ENCODE measurements around the gene NEURL2.
A peak's percentile ranks its signal among the peaks of the same experiment; 100 is the strongest.
"Not testable (repeated sequence)": the region's sequence is repeated elsewhere in the genome, so short reads cannot be mapped to it uniquely, and the experiment has no call there.

NEURL2 gene

DNA sequence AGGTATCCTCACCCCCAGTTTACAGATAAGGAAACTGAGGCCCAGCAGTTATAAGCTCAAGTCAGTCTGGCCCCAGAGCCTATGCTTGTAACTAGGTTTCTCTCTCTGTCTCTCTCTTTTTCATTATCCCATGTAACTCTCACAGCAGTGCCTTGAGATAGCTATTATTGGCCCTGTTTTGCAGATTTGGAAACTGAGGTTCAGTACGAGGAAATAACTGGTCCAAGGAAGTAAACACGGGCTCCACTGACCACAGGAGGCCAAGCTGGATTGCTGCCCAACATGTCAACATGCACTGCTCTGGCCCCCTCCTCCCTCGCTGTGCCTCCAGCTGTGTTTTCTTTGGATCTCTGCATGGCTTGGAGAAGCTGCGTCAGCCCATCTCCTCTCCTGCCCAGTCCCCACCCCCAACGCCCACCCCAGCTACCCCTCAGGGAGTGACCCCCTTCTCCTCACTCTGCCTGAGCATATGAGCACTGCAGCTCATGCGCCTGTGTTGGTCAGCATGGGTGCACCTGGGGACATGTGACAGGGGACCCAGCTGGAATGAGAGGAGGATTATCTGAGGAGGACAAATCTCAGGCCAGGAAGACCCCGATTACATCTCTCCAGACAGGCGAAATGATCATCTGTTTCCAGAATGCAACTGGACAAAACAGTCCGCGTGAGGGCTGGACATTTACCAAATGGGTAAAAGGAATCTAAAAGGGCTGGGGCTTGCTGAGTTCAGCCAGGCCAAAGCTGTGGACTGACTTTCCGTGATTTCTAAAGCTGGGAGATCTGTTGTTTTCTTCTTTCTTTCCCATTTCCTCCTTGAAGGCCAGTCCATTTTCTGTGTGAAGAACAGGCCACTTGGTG, 28.8 kb upstream of the NEURL2 start:
- DNase-seq: no peak

DNA sequence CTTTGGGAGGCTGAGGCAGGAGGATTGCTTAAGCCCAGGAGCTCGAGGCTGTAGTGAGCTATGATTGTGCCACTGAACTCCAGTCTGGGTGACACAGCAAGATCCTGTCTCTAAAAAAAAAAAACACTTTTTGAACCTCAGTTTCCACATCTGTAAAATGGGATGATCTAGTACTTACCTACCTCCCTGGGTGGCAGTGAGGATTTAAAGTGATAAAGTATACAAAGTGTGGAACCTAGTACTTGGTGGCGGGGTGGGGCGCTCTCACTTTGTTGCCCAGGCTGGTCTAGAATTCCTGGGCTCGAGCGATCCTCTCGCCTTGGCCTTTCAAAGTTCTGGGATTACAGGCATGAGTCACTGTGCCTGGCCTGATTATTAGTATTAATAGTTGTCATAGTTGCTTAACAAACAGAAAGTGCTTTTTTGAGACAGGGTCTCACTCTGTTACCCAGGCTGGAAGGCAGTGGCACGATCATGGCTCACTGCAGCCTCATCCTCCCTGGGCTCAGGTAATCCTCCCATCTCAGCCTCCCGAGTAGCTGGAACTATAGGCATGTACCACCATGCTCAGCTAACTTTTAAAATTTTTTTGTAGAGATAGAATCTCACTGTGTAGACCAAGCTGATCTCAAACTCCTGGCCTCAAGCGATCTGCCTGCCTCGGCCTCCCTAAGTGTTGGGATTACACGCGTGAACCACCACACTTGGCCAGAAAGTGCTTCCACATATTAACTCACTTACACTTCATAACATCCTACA, 27.9 kb upstream of the NEURL2 start:
- no peak for DNase-seq

DNA sequence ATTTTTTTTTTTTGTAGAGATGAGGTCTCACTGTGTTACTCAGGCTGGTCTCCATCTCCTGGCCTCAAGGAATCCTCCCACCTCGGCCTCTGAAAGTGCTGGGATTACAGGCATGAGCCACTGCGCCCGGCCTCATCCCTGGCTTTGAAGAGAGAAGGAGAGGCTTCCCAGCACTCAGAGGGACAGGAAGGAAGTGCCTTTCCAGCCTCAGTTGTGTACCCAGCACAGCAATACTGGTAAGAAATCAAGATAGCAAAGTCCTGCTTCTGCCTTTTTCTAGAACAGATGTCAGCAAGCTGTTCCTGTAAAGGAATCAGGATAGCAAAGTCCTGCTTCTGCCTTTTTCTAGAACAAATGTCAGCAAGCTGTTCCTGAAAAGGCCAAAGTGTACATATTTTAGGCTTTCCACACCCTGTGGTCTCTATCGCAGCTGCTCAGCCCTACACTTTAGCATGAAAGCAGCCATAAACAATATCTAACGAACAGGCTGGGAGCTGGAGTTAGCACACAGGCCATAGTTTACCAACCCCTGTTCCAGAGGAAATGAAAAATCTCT, 27.3 kb upstream of the NEURL2 start:
- no peak for DNase-seq

DNA sequence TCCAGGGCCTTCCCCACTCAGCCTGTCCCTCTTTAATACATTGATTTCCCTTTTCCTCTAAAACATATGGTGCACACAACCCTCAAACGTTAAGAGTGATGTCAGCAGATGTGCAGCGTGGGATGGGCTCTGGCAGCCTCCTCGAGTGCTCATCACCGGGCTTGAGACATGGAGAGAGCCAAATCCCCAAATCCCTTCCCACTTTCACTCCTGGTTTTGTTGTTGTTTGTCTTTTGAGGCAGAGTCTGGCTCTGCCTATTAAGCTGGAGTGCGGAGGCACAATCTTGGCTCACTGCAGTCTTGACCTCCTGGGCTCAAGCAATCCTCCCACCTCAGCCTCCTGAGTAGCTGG, 26.8 kb upstream of the NEURL2 start:
- DNase-seq: no peak

DNA sequence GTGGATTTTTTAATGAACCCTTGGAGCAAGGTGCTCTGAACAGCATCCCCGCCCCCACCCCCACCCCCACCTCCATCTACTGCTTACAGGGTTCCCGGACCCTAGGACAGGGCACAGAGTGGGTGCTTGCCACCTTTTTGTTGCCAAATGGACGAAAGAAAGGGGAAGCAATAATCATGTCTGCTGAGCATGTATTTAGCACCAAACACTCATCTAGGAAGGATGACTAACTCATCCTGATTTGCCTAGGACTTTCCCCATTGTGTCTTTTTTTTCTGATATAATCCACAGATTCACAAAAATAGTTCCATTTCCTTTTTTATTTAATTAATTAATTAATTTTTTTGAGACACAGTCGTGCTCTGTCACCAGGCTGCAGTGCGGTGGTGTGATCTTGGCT, 22.1 kb upstream of the NEURL2 start:
- DNase-seq: no peak

DNA sequence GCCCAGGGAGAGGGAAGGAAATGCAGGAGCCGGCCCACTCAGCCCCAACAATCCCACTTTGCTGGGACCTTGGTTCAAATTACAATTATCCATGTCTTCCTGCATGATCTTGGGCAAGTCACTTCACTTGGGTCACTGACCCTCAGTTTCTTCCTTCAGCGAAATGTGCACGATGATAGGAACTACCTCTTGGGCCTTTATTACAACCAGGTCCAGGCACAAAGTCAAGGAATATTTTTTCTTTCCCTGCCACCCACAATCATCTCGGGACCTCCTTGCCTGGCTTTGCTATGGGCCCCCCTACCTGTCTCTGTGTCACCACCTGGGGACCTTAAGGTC, 21.3 kb upstream of the NEURL2 start:
- DNase-seq: no peak

DNA sequence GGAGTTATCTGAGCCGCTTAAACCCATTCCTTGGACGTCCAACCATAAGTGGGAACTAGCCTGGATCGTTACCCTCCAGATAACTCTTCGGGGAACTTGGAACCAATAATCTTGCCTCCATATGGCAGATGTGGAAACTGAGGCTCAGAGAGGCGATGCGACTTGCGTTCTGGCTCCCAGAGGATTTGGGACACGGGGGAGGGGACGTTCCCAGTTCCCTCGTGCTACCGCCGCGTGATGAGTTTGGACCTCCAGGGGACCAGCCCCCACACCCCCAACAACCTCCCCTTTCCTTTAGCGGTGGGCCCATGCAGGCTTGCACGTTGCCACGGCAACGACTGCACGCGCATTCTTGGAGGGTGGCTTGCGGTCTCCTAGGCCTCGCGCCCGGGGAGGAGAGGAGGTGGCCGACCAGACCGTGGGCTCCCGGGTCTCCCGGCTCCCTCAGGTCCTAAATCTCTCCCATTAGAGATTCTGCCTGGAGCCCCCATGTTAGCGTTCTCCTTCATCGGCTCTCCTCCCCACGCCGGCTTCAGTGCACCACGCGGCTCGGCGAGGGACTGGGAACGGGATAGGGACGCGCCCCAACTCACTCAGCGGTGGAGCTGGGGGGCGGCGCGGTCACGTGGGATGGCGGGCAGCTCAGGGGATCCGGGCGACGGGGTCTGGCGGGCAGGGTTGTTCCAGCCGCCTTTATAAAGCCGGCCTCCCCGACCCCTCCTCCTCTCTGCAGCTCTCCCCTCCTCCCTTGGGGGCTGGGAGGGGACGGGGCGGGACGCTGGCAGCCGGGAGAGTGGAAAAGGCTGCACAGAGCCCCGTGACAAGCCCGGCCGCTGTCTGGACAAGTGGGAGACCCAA, 20.7 kb upstream of the NEURL2 start, which contains the start of gene PLTP:
Gene PLTP (minus strand): TSS at position 670 of the 858 bp plus-strand sequence. CDS start 703 bp downstream, outside the sequence.
- DNase-seq: no peak

DNA sequence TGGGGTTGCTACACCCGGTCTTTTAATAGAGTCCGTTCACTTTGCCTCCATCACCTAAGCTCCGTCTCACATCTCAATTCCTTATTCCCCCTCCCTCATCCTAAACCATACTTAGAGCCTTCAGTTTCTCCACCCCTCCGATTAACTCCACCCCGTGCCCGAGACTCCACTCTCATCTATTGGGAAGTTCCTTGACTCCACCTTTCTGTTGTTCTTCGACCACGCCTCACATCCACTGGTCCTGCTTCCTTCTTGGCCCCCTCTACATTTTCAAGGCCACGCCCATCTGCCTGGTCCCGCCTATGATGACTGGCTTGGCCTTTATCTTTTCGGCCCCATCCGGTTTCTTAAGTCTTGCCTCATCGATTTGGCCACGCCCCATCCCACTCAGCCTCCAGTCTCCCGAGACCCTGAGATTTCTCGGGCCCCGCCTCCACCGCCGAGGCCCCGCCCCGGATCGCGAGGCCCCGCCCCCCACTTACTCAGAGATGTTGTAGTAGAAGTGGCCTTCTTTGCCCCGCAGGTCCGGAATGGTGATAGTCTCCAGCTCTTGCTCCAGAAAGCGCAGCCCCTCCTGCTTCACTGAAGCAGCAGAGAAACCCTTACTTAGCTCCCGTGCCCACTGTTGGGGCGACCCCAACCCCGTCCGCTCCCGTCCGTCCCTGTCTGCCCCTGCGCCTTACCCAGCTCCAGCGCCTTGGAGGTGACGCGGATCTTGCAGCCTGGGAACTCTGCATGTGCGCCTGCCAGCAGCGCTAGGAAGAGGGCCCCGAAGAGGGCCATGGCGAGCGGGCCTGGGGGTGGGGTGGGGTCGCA, 19.9 kb upstream of the NEURL2 start:
- peak; percentile 53 for DNase-seq

DNA sequence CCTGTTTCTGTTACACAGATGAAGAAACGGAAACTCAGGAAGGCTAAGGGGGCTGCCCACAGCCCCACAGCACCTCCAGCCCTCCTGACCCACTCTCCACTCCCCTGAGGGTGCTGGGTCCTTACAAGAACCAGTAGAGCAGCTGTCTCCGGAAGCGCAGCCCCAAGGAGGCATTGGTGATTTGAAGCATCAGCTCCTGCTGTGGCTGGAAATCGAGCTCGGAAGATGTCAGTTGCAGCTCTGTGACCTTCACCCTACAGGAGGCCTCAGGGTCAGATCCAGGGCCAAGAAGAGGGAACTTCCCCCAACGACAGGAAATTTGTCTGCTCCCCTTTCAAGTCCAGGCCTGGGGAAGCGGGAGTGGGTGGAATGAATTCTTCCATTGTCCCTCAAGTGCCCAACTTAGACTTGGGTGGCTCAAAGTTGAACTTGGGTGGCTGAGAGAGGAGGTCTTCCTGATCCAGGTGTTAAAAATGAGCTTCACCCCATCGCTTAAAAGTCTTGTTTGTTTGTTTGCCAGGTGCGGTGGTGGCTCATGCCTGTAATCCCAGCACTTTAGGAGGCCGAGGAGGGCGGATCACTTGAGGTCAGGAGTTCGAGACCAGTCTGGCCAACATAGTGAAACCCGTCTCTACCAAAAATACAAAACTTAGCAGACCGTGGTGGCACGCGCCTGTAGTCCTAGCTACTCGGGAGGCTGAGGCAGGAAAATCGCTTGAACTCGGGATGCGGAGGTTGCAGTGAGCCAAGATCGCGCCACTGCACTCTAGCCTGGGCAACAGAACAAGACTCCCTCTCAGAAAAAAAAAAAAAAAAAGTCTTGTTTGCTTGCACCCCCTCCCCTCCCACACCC, 19.0 kb upstream of the NEURL2 start:
- no peak for DNase-seq

DNA sequence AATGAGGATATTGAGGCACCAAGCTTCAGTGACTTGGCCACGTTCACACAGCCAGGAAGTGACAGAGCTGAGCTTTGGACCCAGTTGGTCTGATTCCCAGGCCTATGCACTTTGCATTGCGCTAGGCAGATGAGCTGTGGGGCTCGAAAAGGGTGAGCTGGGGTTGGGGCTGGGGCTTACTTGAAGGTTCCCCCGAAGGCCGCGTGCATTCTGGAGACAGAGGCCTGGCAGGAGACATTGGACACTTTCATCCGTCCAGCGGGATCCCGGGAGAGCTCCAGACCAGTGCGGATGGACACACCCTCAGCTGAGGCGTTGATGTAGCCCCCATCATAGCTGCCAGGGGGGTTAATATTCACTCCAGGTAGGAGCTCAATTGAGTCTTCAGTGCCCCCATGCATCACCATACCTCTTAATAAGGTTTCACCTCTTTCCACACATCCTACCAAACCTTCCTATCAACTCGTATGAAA, 18.4 kb upstream of the NEURL2 start:
- DNase-seq: no peak

DNA sequence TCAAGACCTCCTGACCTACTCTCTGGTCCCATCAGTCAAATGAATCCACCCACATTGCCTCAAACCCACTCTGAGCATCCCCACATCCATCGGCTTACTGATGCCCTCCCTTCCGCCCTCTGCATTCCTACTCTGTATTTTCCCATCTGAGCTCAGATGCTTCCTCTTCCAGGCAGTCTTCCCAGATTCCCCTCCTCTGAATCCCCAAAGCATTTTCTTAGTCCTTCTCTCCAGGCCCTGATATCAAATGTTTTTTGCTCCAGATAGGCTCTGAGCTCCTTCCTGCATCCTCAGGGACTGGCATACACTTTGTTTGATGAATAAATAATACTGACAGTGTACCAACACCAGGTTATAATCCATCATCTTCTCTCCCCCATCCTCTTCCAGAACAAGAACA, 17.1 kb upstream of the NEURL2 start:
- no peak for DNase-seq

DNA sequence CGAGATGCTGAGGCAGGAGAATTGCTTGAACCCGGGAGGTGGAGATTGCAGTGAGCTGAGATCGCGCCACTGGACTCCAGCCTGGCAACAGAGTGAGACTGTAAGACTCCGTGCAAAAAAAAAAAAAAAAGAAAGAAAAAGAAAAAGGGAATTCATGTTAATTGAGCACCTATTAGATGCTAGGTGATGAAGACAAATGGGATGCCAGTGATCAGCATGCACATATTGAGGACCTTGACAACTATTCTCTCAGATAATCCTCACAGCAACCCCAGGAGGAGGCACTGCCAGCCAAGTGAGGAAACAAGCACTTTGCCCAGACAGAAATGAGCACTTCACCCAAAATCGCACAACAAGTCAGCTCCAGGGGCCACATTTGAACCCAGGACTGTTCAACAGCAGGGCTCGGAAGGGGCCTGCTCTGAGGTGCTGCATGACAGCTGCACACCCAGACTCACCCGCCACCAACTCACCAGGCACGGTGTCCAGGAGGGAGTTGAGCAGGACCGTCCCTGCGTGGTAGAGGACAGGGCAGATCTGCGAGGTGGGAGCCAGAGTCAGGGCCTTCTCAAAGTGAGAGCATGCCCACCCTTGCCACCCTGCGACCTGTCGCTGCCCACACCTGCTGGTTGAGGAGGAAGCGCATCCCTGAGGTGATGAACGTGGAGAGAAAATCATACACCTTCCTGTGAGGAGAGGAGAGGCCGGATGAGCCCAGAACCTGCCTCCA, 16.4 kb upstream of the NEURL2 start:
- DNase-seq: no peak

DNA sequence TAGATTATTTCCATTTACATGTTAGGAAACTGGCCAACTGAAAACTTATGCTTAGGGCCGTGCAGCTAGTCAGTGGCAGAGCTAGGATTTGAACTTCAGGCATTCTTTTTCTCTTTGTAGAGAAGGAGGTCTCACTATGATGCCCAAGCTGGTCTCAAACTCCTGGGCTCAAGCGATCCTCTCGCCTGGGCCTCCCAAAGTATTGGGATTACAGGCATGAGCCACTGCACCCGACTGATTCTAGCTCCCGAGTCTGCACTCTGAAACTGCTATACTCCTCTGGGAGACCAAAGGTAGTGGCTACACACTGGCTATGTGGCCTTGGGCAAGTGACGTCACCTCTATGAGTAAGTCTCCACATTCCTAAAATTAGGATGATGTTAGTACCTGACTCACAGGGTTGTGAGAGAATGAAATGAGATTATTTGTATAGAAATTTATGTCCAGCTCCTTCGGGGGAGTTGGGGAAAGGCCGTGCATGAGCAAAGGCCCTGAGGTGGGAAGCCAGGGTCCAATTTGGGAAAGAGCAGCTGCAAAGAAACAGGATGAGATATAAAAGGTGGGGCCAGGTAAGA, 14.6 kb upstream of the NEURL2 start:
- DNase-seq: no peak

DNA sequence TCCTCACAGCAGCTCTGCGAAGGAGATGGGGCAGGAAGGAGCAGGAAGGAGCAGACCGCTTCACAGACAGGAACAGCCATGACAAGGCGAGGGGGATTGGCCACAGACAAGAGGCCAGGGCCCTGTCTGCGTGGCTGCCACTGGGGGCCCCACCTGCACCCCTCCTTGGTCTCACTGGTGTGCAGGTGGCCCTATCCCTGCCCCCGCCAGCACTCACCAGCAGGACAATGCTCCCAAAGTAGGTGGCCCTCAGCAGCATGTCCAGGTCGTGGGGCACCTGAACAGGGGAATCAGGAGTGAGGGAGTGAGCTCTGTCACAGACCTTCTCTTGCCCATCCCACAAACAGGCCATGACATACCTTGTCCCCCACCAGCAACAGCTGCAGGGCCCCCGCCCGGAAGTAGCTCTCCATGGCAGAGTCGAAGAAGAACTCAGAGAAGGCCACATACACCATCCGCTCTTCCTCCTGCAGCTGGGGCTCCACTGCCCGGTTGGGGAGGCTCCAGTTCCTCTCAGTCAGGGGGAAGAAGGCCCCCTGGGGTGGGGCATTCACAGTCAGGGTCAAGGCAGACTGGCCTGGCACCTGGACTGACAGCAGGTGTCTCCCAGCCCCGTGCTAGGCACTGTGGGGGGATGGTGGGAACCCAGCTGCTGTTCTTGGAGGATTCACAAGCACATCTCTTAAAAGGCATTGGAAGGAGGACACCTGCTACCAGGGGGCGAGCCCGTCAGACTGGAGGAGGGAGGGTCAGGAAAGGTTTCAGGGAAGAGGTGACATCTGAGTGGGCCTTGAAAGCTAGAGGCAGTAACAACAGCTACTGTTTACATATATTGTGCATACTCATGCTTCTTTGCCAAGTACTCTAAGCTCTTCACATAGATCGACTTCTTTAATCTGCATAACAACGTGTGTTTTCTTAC, 13.8 kb upstream of the NEURL2 start:
- no peak for DNase-seq

DNA sequence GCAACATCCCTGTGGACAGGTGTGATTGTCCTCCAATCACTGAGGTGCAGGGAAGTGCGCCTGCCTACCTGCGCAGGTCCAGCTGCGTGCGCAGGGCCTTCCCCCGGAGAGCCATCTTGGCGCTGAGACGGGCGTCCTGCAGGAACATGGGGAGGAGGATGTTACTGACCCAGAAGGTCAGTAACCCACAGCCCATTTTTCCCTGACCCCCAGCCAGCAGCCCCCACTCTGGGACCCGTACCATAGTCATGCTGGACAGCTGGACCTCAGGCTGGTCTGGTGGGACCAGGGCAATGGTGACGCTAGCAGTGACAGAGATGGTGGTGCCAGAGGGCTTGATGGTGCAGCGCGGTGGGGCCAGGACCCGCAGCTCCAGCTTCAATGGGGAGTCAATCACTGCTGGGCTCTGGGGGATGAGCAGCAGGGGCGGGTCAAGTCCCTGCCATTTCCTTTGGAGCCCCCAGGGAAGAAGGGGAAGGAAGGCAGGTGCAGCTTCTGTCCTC, 11.2 kb upstream of the NEURL2 start:
- no peak for DNase-seq

DNA sequence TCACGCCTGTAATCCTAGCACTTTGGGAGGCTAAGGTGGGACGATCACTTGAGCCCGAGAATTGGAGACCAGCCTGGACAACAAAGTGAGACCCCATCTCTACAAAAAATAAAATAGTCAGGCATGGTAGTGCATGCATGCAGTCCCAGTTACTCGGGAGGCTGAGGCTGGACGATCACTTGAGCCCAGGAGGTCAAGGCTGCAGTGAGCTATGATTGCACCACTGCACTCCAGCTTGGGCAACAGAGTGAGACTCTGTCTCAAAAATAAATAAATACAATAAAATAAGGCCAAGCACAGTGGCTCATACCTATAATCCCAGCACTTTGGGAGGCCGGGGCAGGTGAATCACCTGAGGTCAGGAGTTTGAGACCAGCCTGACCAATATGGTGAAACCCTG, 10.3 kb upstream of the NEURL2 start:
- DNase-seq: not testable (repeated sequence)

DNA sequence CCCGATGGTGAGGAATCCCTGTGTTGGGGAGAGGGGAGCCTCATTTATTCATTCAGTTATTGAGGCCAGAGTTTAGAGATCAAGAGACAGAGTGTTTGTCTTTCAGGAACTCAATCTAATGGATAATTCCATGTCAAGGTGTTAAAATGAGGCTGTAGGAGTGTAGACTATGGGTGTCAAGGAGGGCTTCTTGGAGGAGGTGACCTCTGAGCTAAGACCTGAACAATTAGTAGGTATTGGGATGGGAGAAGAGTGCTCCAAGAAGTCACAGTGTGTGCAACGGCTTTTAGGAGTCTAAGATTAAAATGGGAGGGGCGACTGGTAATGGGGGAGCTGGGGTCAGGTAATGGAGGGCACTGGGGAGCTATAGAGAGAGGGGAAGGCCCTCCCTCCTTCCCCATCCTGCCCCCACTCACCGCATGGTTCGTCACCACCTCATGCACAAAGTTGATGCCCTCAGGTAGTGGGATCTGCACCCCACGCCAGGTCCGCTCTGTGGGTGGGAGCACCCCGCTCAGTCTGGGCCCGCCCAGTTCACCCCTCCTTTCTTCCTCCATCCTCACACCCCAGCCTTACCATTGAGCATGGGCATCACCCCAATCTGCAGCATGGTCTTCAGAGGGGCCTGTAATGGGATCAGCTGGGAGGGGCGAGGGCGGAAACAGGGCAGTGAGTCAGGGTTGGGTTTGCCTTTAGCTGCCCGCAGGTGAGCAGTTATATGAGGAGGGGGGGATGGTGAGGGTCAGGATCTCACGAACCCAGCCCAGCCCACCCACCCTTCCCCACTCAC, 8.2 kb upstream of the NEURL2 start:
- DNase-seq: no peak

DNA sequence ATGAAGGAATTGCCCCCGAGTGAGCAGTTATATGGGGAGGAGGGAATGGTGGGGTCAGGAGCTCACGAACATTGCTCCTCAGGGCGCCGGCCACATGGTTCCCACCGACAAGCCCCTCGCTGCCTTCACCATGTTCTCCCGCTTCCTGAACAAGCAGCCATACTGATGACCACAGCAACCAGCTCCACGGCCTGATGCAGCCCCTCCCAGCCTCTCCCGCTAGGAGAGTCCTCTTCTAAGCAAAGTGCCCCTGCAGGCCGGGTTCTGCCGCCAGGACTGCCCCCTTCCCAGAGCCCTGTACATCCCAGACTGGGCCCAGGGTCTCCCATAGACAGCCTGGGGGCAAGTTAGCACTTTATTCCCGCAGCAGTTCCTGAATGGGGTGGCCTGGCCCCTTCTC, 7.3 kb upstream of the NEURL2 start:
- no peak for DNase-seq
